RWPE1 (cell line): ENCODE measurements around the gene DOCK8.
A peak's percentile ranks its signal among the peaks of the same experiment; 100 is the strongest.

Source experiments
- CTCF ChIA-PET: fragments of 350-600 bp; sonication (Branson Sonifier 250); formaldehyde crosslinking; extraction: SDS; loops from one replicate; lab custom pipeline; 2021; lab: Yijun Ruan, JAX
- POLR2A ChIA-PET: fragments of 400-600 bp; formaldehyde crosslinking; extraction: SDS; loops from one replicate; lab custom pipeline; 2020; ENCODE audit warnings: antibody characterized with exemption; ENCODE audit not compliant: low non-redundant PET; lab: Yijun Ruan, JAX
- DNase-seq: peaks from one replicate; pipeline ENCODE4 v3.0.0; 2012; ENCODE audit warnings: low spot score
- H3K27ac ChIP-seq: fragments of 450-650 bp; 2 replicates; pipeline ENCODE4 v1.5.1; 2017
- CTCF ChIP-seq: fragments of 450-650 bp; conservative IDR thresholded peaks from 2 replicates; pipeline ENCODE4 v1.5.1; 2017; ENCODE audit warnings: low read depth, mild to moderate bottlenecking

The DOCK8 gene

GRCh38 chr9:444528-444927 is 229.9 kb downstream of the DOCK8 start:
- ChIA-PET POLR2A (no interaction called here), CTCF (no interaction called here)
- H3K27ac ChIP-seq, result no peak overlapping the region
- no peak for DNase-seq
- TF ChIP-seq CTCF, result no peak

GRCh38 chr9:445033-445432 is 230.4 kb downstream of the DOCK8 start:
- DNase-seq, result no peak
- POLR2A ChIA-PET, result no interaction called here
- CTCF ChIA-PET, result no interaction called here

GRCh38 chr9:446074-446699 is 231.5 kb downstream of the DOCK8 start:
- TF ChIP-seq CTCF, result no peak
- ChIA-PET CTCF (no interaction called here), POLR2A (no interaction called here)
- peak overlapping the region; percentile 84 for H3K27ac ChIP-seq
- no peak for DNase-seq

More at GRCh38 chr9:445033-445432, 230.4 kb downstream of the DOCK8 start:
- no peak for TF ChIP-seq CTCF
- no peak overlapping the region for H3K27ac ChIP-seq

- POLR2A ChIA-PET, result no interaction called here
- CTCF ChIA-PET, result interaction anchor here (0.6 kb wide), 1 partner anchor 277 kb away, joined by 3 read pairs; no protein-coding TSS in a partner anchor
- peak overlapping the region; percentile 88 for H3K27ac ChIP-seq
- no peak for TF ChIP-seq CTCF
- peak; percentile 82 for DNase-seq
Observed at GRCh38 chr9:447230-448025, 232.8 kb downstream of the DOCK8 start.

- H3K27ac ChIP-seq, result no peak overlapping the region
- ChIA-PET CTCF (no interaction called here), POLR2A (no interaction called here)
- no peak for TF ChIP-seq CTCF
- no peak for DNase-seq
Observed at GRCh38 chr9:450057-450456, 235.4 kb downstream of the DOCK8 start.

GRCh38 chr9:450561-450960 is 235.9 kb downstream of the DOCK8 start:
- no peak overlapping the region for H3K27ac ChIP-seq
- ChIA-PET POLR2A (no interaction called here), CTCF (no interaction called here)
- TF ChIP-seq CTCF, result no peak
- no peak for DNase-seq
